KOPT-K1 (cell line): Measurements from ENCODE around the gene ANKMY2.

Experiments used
- H3K27ac ChIP-seq: fragments of 200-600 bp; sonication (generic); 2 replicates; pipeline ENCODE4 v1.5.1; 2016; ENCODE audit warnings: antibody characterized with exemption, mild to moderate bottlenecking, low read depth, low read length; ENCODE audit not compliant: poor library complexity, severe bottlenecking
- H3K36me3 ChIP-seq: fragments of 200-600 bp; sonication (generic); 2 replicates; pipeline ENCODE4 v1.5.1; 2017; ENCODE audit warnings: antibody characterized with exemption, mild to moderate bottlenecking, low read length, moderate library complexity; ENCODE audit not compliant: insufficient read depth
- H3K9me3 ChIP-seq: fragments of 200-600 bp; sonication (generic); 2 replicates; pipeline ENCODE4 v1.5.1; 2017; ENCODE audit warnings: antibody characterized with exemption, low read length, mild to moderate bottlenecking; ENCODE audit not compliant: insufficient read depth, poor library complexity, severe bottlenecking

ANKMY2 gene

DNA sequence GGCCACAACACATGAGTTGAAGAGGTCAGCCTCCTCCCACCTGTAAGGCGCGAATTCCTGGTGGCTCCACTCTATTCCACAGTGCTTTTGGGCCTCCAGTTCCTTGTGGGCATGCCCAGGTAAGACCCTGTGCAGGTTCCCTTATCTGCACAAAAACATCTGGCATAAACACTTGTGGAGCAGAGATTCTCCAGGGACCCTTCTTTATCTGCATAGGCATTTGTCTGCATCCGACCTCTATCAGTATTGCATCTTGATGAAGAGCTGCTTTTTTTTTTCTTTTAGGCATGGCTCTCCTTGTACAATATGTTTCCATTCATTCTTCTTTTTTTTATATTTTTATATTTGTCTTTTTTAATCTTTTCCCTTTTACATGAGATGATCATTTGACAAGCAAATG lies 58.4 kb downstream of the ANKMY2 start:
- Histone ChIP-seq H3K9me3 (no peaks in the 10 kb centered on the region), H3K27ac (no peak overlapping the region), H3K36me3 (no peaks in the 10 kb centered on the region)

DNA sequence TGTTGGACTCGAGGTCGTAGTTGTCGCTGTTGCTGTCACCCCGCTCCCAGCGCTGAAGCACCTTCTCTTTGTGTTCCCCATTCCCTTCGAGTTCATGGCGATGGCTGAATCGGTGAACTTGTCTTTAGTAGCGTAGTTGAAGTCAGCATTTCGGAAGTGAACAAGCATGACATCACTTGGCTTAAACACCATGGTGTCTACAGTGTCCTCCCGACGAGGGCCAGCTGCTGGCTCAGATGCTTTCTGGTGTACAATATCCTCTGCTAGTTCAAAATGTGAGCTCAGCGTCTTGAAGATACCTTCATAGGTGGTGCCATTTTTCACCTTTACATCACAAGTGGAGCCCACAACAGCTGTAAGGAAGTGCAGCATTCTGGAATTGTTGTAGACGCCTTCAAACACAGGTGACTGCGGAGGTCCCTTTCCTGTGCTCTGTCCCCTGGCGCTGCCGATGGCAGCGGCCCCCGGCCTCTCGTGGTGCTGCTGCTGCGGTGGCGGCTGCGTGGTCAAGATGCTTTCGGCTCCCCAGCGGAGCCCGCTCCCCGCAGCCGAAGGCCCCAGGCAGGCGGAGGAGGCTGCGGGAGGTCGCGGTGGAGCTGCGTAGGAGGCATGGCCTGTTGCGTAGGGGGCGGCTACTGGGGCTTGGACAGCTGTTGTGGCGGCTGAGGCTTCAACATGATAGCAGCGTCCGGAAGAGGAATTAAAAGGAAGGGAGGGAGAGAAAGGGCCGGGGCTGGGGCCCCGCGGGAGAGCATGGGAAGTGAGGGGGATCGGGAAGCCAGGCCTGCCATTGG lies 59.3 kb downstream of the ANKMY2 start:
- Histone ChIP-seq H3K9me3 (no peaks in the 10 kb centered on the region), H3K36me3 (no peaks in the 10 kb centered on the region)

GRCh38 chr7:16585540-16585939 lies 60.0 kb downstream of the ANKMY2 start:
- Histone ChIP-seq H3K9me3 (no peaks in the 10 kb centered on the region), H3K36me3 (no peaks in the 10 kb centered on the region), H3K27ac (no peak overlapping the region)

More for the DNA sequence above, 59.3 kb downstream of the ANKMY2 start:
- no peak overlapping the region for H3K27ac ChIP-seq

- no peaks in the 10 kb centered on the region for H3K9me3 ChIP-seq
- no peaks in the 10 kb centered on the region for H3K36me3 ChIP-seq
- H3K27ac ChIP-seq, result no peak overlapping the region
These were observed 61.7 kb downstream of the ANKMY2 start for GRCh38 chr7:16583834-16584233.

DNA sequence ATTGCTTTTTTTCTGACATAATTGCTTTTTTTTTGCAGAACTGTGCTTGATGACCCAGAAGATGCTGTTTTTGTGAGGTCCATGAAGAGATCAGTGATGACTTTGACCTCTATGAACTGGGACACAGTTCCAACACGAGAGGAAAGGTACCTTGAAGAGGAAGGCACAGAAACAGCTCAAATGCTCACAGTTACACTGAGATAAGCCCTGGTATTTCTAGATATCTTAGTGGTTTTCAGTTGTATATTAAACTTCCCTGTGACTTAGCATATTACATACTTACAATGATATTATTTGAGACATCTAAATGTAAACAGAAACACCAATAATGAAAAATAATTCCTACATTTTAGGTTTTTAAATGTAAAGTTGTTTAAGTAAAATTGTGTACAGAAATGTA lies 64.3 kb downstream of the ANKMY2 start:
- Histone ChIP-seq H3K9me3 (no peaks in the 10 kb centered on the region), H3K27ac (no peak overlapping the region), H3K36me3 (no peaks in the 10 kb centered on the region)

- H3K27ac ChIP-seq, result no peak overlapping the region
- H3K9me3 ChIP-seq, result no peaks in the 10 kb centered on the region
- no peaks in the 10 kb centered on the region for H3K36me3 ChIP-seq
These were observed 66.3 kb downstream of the ANKMY2 start for GRCh38 chr7:16579216-16579615.

- no peaks in the 10 kb centered on the region for H3K36me3 ChIP-seq
- no peak overlapping the region for H3K27ac ChIP-seq
- no peaks in the 10 kb centered on the region for H3K9me3 ChIP-seq
These were observed 73.6 kb downstream of the ANKMY2 start for GRCh38 chr7:16571941-16572340.

- H3K9me3 ChIP-seq, result no peaks in the 10 kb centered on the region
These were observed 80.6 kb downstream of the ANKMY2 start for GRCh38 chr7:16564909-16565426.

DNA sequence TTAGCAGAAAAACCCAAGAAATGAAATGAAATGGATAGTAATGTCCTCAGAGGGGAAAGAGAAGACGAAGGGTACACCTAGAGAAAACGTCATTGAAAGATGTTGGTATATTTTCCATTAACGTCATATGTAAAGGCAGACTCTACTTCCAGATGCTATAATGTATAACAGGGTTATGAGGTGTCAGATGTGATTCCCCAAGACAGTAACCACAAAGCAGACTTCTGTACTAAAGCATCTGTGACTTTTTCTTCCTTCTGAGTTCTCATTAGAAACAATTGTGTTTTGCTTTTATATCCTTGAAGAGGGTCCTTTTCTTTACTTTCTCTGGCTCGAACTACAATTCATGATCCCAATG lies 81.6 kb downstream of the ANKMY2 start:
- no peaks in the 10 kb centered on the region for H3K9me3 ChIP-seq
- H3K36me3 ChIP-seq, result no peaks in the 10 kb centered on the region
- peak overlapping the region; percentile 49 for H3K27ac ChIP-seq

More at GRCh38 chr7:16564909-16565426, 80.6 kb downstream of the ANKMY2 start:
- no peaks in the 10 kb centered on the region for H3K36me3 ChIP-seq
- peak overlapping the region; percentile 49 for H3K27ac ChIP-seq

GRCh38 chr7:16563281-16564022 lies 82.1 kb downstream of the ANKMY2 start:
- no peaks in the 10 kb centered on the region for H3K36me3 ChIP-seq
- peak overlapping the region; percentile 49 for H3K27ac ChIP-seq
- no peaks in the 10 kb centered on the region for H3K9me3 ChIP-seq

GRCh38 chr7:16562456-16563220 lies 82.9 kb downstream of the ANKMY2 start:
- H3K9me3 ChIP-seq, result no peaks in the 10 kb centered on the region
- H3K36me3 ChIP-seq, result no peaks in the 10 kb centered on the region
- H3K27ac ChIP-seq, result peak overlapping the region; percentile 49

GRCh38 chr7:16561943-16562342 lies 83.6 kb downstream of the ANKMY2 start:
- Histone ChIP-seq H3K27ac (no peak overlapping the region), H3K36me3 (no peaks in the 10 kb centered on the region), H3K9me3 (no peaks in the 10 kb centered on the region)

DNA sequence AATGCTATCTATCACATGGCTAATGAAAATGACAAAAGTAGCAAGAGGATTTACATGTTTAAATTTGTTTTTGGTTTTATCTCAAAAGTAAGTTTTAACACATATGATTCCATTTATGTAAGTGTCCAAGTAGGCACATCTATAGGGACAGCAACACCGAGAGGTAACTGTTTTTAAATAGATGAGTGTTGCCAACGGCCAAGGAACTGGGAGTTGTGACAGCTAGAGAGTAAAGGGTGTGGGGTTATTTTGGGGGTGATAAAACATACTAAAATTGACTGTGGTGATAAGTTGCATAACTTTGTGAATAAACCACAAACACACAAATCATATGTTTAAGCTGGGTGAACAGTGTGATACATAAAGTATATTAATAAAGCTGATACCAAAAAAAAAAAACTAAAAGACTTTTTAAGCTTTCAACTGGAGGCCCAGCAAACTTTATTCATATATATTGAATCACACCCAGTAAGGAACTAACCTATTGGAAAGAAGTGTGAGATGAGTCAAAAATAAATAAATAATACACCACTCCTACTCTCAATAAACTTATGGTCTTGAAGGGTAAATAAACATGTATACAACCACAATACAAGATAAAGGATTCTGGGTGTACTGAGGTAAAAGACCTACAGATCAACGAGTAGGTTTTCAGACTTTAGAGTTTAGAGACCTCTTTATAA lies 85.9 kb downstream of the ANKMY2 start:
- H3K27ac ChIP-seq, result no peak overlapping the region
- H3K36me3 ChIP-seq, result no peaks in the 10 kb centered on the region
- no peaks in the 10 kb centered on the region for H3K9me3 ChIP-seq

GRCh38 chr7:16558761-16559302 lies 86.7 kb downstream of the ANKMY2 start:
- no peaks in the 10 kb centered on the region for H3K9me3 ChIP-seq
- H3K36me3 ChIP-seq, result no peaks in the 10 kb centered on the region
- H3K27ac ChIP-seq, result no peak overlapping the region
